Lung (tissue), 12 donors: ENCODE results near the gene ERMAP. TPM values are rescaled to one million over a fixed set of nuclear protein-coding genes. Genes with fewer than 3 reads are reported as not detected.

Experiments used
- ATAC-seq: fragments of 200-7000 bp; cut with Tn5 transposase; one replicate; pipeline ENCODE4 v1.9.1; 2020; ENCODE audit warnings: moderate number of reproducible peaks; ENCODE audit not compliant: insufficient read depth, low FRiP score
- DNase-seq, 3 donors: peaks; one replicate each; pipeline ENCODE4 v3.0.0-alpha.2; 2013 to 2017
- H3K27ac ChIP-seq, 2 donors: one replicate each; pipeline ENCODE4 v1.5.1; 2013; ENCODE audit warnings: mild to moderate bottlenecking in 2 of 2, moderate library complexity in 2 of 2, control low read depth in 1 of 2, inconsistent platforms in 1 of 2, low read depth in 1 of 2, low read length in 1 of 2
- H3K27me3 ChIP-seq, 3 donors: one replicate each; pipeline ENCODE4 v1.5.1; 2013; ENCODE audit warnings: low read length in 2 of 3; ENCODE audit not compliant: control insufficient read depth in 3 of 3, insufficient read depth in 3 of 3
- H3K36me3 ChIP-seq, 4 donors: one replicate each; pipeline ENCODE4 v1.5.1; 2013; ENCODE audit warnings: low read length in 4 of 4, mild to moderate bottlenecking in 1 of 4, moderate library complexity in 1 of 4; ENCODE audit not compliant: control insufficient read depth in 4 of 4, insufficient read depth in 4 of 4
- H3K4me1 ChIP-seq, 5 donors: one replicate each; pipeline ENCODE4 v1.5.1; 2013; ENCODE audit warnings: low read length in 5 of 5, mild to moderate bottlenecking in 2 of 5, moderate library complexity in 1 of 5; ENCODE audit not compliant: control insufficient read depth in 5 of 5, insufficient read depth in 5 of 5
- H3K4me3 ChIP-seq: one replicate; pipeline ENCODE4 v1.5.1; 2013; ENCODE audit warnings: mild to moderate bottlenecking, control low read depth, moderate library complexity
- H3K9ac ChIP-seq, 2 donors: one replicate each; pipeline ENCODE4 v1.5.1; 2013; ENCODE audit warnings: low read length in 2 of 2, control low read depth in 1 of 2; ENCODE audit not compliant: insufficient read depth in 1 of 2
- H3K9me3 ChIP-seq, 4 donors: one replicate each; pipeline ENCODE4 v1.5.1; 2013; ENCODE audit warnings: low read length in 3 of 4, mild to moderate bottlenecking in 1 of 4, moderate library complexity in 1 of 4; ENCODE audit not compliant: control insufficient read depth in 4 of 4, insufficient read depth in 3 of 4
- CTCF ChIP-seq: IDR thresholded peaks from 2 replicates; pipeline ENCODE4 v1.5.1; 2012; ENCODE audit warnings: mild to moderate bottlenecking; ENCODE audit errors: control extremely low read depth, extremely low read depth
- WGBS, 2 donors: extraction: QIAGEN DNeasy Blood & Tissue Kit; methylation state at CpG; one replicate each; pipeline ENCODE4 v1.1.7; 2013; 5-methylcytosine and 5-hydroxymethylcytosine counted together
- polyA plus RNA-seq, 2 donors: library from polyadenylated mRNA; stranded (reverse); fragments of 200-250 nt; gene quantifications; one replicate each; pipeline ENCODE4 v1.2.1, GENCODE V29; 2013
- total RNA-seq, 2 donors: library from RNA; depleted of rRNA in 1 of 2; stranded (reverse); fragments of >200 nt in 1 of 2; gene quantifications; one replicate each; pipeline ENCODE4 v1.2.1, GENCODE V29; 2014 to 2021
- donor health status: control.
- donor health status: control.
- donor health status: Bipolar disorder and iron deficiency.
- donor health status: healthy.
- donor health status: DM: yes; HTN: yes; CAD: no.

Gene ERMAP
- total and polyA plus RNA-seq, 4 donors, result 4.8 to 19.8 (median 10.6) TPM

- Histone ChIP-seq H3K36me3 (peaks cover 0 to 2% (median 0%) of the 10 kb centered on the region in 4 donors), H3K27me3 (no peaks in the 10 kb centered on the region), H3K4me3 (no peak overlapping the region), H3K9ac (peak overlapping the region in 1 of 2 donors; percentile 81), H3K9me3 (no peaks in the 10 kb centered on the region), H3K27ac (no peak overlapping the region), H3K4me1 (peaks cover 4 to 19% (median 9%) of the 10 kb centered on the region in 5 donors)
- DNase-seq (no peak), ATAC-seq (no peak)
- 0% methylated on average over 13 of the region's 13 CpGs for WGBS, 2 donors
- TF ChIP-seq CTCF, result no peak
These were observed 482 bp downstream of the ERMAP start for GRCh38 chr1:42817440-42817767.

- Histone ChIP-seq H3K4me3 (no peak overlapping the region), H3K4me1 (peaks cover 4 to 19% (median 9%) of the 10 kb centered on the region in 5 donors), H3K27ac (no peak overlapping the region), H3K9ac (peak overlapping the region in 1 of 2 donors; percentile 81), H3K36me3 (peaks cover 0 to 2% (median 0%) of the 10 kb centered on the region in 4 donors), H3K9me3 (no peaks in the 10 kb centered on the region), H3K27me3 (no peaks in the 10 kb centered on the region)
- DNase-seq, result no peak
- no peak for TF ChIP-seq CTCF
- WGBS, 2 donors, result 95 to 98% methylated on average over 3 of the region's 3 CpGs
- no peak for ATAC-seq
These were observed 1.1 kb downstream of the ERMAP start for GRCh38 chr1:42817976-42818375.

DNA sequence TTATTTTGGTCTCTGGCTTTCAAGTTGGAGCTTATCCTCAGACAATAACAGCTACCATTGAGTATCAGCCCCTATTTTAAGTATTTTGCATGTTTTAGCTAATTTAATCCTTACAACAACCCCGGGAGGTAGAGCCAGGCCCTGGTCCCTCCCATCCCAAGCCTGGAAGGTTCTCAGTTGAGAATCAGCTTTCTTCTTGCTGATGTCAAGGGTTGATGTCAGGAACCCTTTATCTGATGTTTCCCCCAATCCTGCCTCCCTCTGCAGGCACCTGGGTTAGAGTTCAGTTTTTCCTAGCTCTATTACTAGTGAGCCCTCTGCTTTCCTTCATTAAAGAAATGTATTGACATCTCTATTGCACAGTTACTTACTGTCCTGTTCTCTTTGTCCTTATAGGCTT, 3.9 kb downstream of the ERMAP start:
- Histone ChIP-seq H3K36me3 (peaks cover 0 to 4% (median 0%) of the 10 kb centered on the region in 4 donors), H3K4me3 (no peak overlapping the region), H3K9ac (no peak overlapping the region), H3K4me1 (peaks cover 4 to 21% (median 8%) of the 10 kb centered on the region in 5 donors), H3K27ac (no peak overlapping the region), H3K9me3 (no peaks in the 10 kb centered on the region), H3K27me3 (no peaks in the 10 kb centered on the region)
- ATAC-seq (no peak), DNase-seq (no peak)
- no peak for TF ChIP-seq CTCF
- WGBS, 2 donors, result 65 to 72% methylated on average over 1 of the region's 1 CpG

GRCh38 chr1:42821690-42822089, 4.8 kb downstream of the ERMAP start:
- Histone ChIP-seq H3K9me3 (no peaks in the 10 kb centered on the region), H3K4me3 (no peak overlapping the region), H3K27ac (no peak overlapping the region), H3K36me3 (peaks cover 0 to 4% (median 0%) of the 10 kb centered on the region in 4 donors), H3K4me1 (peaks cover 4 to 13% (median 5%) of the 10 kb centered on the region in 5 donors), H3K27me3 (no peaks in the 10 kb centered on the region), H3K9ac (no peak overlapping the region)
- no peak for TF ChIP-seq CTCF
- WGBS, 2 donors, result 98 to 99% methylated on average over 2 of the region's 2 CpGs
- DNase-seq, result no peak
- no peak for ATAC-seq
